Fibroblast of lung (primary cell): ENCODE measurements around the gene OLA1.

Experiments
- CTCF ChIP-seq, 2 donors: IDR thresholded peaks in 1 of 2; conservative IDR thresholded peaks in 1 of 2; 1 replicate in 1 of 2; 2 replicates in 1 of 2; pipeline ENCODE4 v1.5.1; 2011 to 2012; ENCODE audit warnings: low read length in 2 of 2, control low read depth in 1 of 2, inconsistent platforms in 1 of 2, low read depth in 1 of 2, mild to moderate bottlenecking in 1 of 2
- EZH2 ChIP-seq: IDR thresholded peaks from 2 replicates; pipeline ENCODE4 v1.5.1; 2012; ENCODE audit warnings: low read length, control low read depth, mild to moderate bottlenecking; ENCODE audit errors: missing control alignments

GRCh38 chr2:174124181-174124580 is 124.2 kb downstream of the OLA1 start:
- TF ChIP-seq CTCF (conservative IDR thresholded peaks at IDR 0.05 in 1 of 2, IDR thresholded peaks at IDR 0.05 in 1 of 2; ENCODE audit: low read depth in 1 of 2, low read length in 2 of 2) (no peak), EZH2 (no peak)
